ENCODE results near the gene LIMS2. TPM values are rescaled to one million over a fixed set of nuclear protein-coding genes. Genes with fewer than 3 reads are reported as not detected.
A peak's percentile ranks its signal among the peaks of the same experiment; 100 is the strongest.

The LIMS2 gene
- total and polyA plus RNA-seq, 2 experiments from 2014 or later, result 1.6 to 3.5 TPM

DNA sequence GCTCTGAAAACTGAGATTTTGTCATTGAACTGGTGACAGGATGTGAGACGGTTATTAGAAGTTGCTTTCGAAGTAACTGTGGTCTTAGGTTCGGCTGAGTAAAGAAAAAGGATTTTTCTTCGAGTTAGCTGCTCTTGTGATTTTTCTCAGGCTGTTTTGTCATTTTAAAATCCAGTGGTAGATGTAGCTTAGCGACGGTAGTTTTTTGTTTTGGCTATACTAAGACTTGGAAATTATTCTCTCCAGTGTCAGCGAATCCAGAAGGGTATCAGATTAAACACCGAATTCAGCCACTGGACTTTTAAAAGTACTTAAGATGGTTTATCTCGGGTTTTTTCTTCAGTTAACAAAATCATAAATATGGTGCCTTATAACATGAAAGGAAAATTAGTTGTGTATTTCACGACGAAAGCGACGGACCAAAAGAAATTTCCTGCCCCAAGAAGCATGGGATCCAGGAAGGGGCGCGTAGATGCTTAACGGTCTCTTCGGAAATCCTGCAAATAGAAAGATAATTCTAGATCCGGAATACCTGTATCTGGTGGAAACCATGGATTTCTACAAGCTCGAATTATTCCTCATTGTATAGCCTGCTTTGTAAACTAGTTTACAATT lies 27.2 kb upstream of the LIMS2 start:
- H3K4me3 Mint-ChIP-seq, result peak overlapping the region; percentile 78
- DNase-seq (ENCODE audit: low spot score), result no peak
- H3K27me3 ChIP-seq (ENCODE audit: insufficient read depth), result no peaks in the 10 kb centered on the region
- peak overlapping the region; percentile 62 for H3K4me3 ChIP-seq
- H3K36me3 Mint-ChIP-seq (ENCODE audit: low read depth), result peaks cover 24% of the 10 kb centered on the region
- peaks cover 14% of the 10 kb centered on the region for H4K20me1 ChIP-seq (replicated peaks; ENCODE audit: insufficient read depth)
- peaks cover 22% of the 10 kb centered on the region for H3K4me1 ChIP-seq (ENCODE audit: insufficient read depth)
- H3K36me3 ChIP-seq (ENCODE audit: insufficient read depth), result peaks cover 15% of the 10 kb centered on the region; the same call in 1 of the 2 replicates
- H3F3A ChIP-seq (replicated peaks; ENCODE audit: low read depth), result 0 out of 2 replicates have a peak, but pooled peaks cover 21% of the 10 kb centered on the region
- TF ChIP-seq POLR2AphosphoS5 (IDR thresholded peaks at IDR 0.05; ENCODE audit: low read depth) (no peak), EZH2 (IDR thresholded peaks at IDR 0.05; ENCODE audit: low read depth, unreplicated experiment) (no peak), EZH2phosphoT487 (IDR thresholded peaks at IDR 0.05; ENCODE audit: unreplicated experiment) (no peak), NANOG (IDR thresholded peaks at IDR 0.05; ENCODE audit: borderline replicate concordance) (no peak), CREB1 (CRISPR knock-in tag; IDR thresholded peaks at IDR 0.05; ENCODE audit: low read depth) (no peak), JUNB (IDR thresholded peaks at IDR 0.05; ENCODE audit: unreplicated experiment) (no peak), REST (IDR thresholded peaks at IDR 0.05; ENCODE audit: unreplicated experiment) (no peak), ZNF114 (CRISPR knock-in tag; IDR thresholded peaks at IDR 0.05) (no peak), ZNF331 (CRISPR knock-in tag; IDR thresholded peaks at IDR 0.05; ENCODE audit: low read depth) (no peak), STAT1 (IDR thresholded peaks at IDR 0.05; ENCODE audit: unreplicated experiment) (no peak), CTCF (conservative IDR thresholded peaks at IDR 0.05; ENCODE audit: low read depth in 2 of 2) (no peak)
- TF ChIP-seq, protein P1, sequence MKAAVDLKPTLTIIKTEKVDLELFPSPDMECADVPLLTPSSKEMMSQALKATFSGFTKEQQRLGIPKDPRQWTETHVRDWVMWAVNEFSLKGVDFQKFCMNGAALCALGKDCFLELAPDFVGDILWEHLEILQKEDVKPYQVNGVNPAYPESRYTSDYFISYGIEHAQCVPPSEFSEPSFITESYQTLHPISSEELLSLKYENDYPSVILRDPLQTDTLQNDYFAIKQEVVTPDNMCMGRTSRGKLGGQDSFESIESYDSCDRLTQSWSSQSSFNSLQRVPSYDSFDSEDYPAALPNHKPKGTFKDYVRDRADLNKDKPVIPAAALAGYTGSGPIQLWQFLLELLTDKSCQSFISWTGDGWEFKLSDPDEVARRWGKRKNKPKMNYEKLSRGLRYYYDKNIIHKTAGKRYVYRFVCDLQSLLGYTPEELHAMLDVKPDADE (IDR thresholded peaks at IDR 0.05), result no peak
- peaks cover 15% of the 10 kb centered on the region for H3K27me3 Mint-ChIP-seq (ENCODE audit: insufficient read depth, low read depth, poor library complexity)
- H3K27ac Mint-ChIP-seq, result peak overlapping the region; percentile 47; the same call in 1 of the 2 replicates
- H3K4me1 Mint-ChIP-seq, result peaks cover 21% of the 10 kb centered on the region
- peak overlapping the region; percentile 24; the same call in 1 of the 2 replicates for H3K27ac ChIP-seq (ENCODE audit: low read depth)
- H3K4me2 ChIP-seq, result peak overlapping the region; percentile 79
- no peak overlapping the region for H2AFZ ChIP-seq
- H3K79me2 ChIP-seq (replicated peaks; ENCODE audit: insufficient read depth), result peaks cover 33% of the 10 kb centered on the region
- ATAC-seq, result no peak
- H3K9me3 Mint-ChIP-seq, result peaks cover 2% of the 10 kb centered on the region; the same call in 1 of the 3 replicates
- no peaks in the 10 kb centered on the region for H3K9me2 ChIP-seq (ENCODE audit: insufficient read depth)
